Activated T-helper 1 cell treated with anti-CD3 and anti-CD28 coated beads, Interleukin-2, amount 50 U/mL, for 16 hours (primary cell): ENCODE data around the gene TEX13B.

ENCODE experiments used
- DNase-seq, 2 donors: peaks; one replicate each; pipeline ENCODE4 v3.0.0-alpha.2; 2020; ENCODE audit warnings: low read depth in 1 of 2, low spot score in 1 of 2

Gene TEX13B

GRCh38 chrX:107936434-107936730, 45.8 kb downstream of the TEX13B start:
- DNase-seq, result no peak

- DNase-seq, result no peak
These were observed 46.3 kb downstream of the TEX13B start for GRCh38 chrX:107935664-107936433.

- no peak for DNase-seq
These were observed 47.0 kb downstream of the TEX13B start for GRCh38 chrX:107935200-107935599.

- DNase-seq, result no peak
These were observed 47.9 kb downstream of the TEX13B start for GRCh38 chrX:107934262-107934661.
